PFSK-1 (cell line): ENCODE results near the gene REXO4.

Experiments used
- POLR2AphosphoS5 ChIP-seq: IDR thresholded peaks from 2 replicates; pipeline ENCODE4 v1.6.1; 2012; ENCODE audit warnings: low read depth, mild to moderate bottlenecking, control low read depth, low read length, moderate library complexity
- REST ChIP-seq, 2 experiments: IDR thresholded peaks; 2 replicates each; pipeline versions ENCODE4 v1.6.1 to v1.8.0; 2011 to 2012; ENCODE audit warnings: low read depth in 2 of 2, low read length in 2 of 2, control low read depth in 1 of 2, inconsistent platforms in 1 of 2, mild to moderate bottlenecking in 1 of 2, moderate library complexity in 1 of 2; ENCODE audit not compliant: insufficient read depth in 1 of 2
- SIN3A ChIP-seq: IDR thresholded peaks from 2 replicates; pipeline ENCODE4 v1.6.1; 2012; ENCODE audit warnings: mild to moderate bottlenecking, low read length, moderate library complexity, borderline replicate concordance; ENCODE audit not compliant: insufficient read depth

GRCh38 chr9:133356391-133357091 is 61.3 kb downstream of the REXO4 start, which contains the start of the genes SURF1 and SURF2:
- TF ChIP-seq POLR2AphosphoS5 (peak; percentile 80), REST (IDR thresholded peaks at IDR 0.05; ENCODE audit: insufficient read depth in 1 of 2, low read depth in 2 of 2, low read length in 2 of 2) (no peak), SIN3A (peak; percentile 39; the same call in 1 of the 2 replicates)
